Cardiac muscle cell (in vitro differentiated cells and primary cell): ENCODE data around the gene UQCC3. TPM values are rescaled to one million over a fixed set of nuclear protein-coding genes. Genes with fewer than 3 reads are reported as not detected.

Source experiments
- DNase-seq, 2 donors: peaks; one replicate each; pipeline versions ENCODE4 v3.0.0 to v3.0.0-alpha.2; 2010 to 2017; ENCODE audit warnings: low read depth in 1 of 2, low spot score in 1 of 2
- H3K27ac ChIP-seq: fragments of 200-600 bp; sonication (generic); 2 replicates; pipeline ENCODE4 v1.5.1; 2016
- H3K27me3 ChIP-seq: fragments of 200-600 bp; sonication (generic); 2 replicates; pipeline ENCODE4 v1.6.0; 2016; ENCODE audit warnings: control low read depth
- H3K36me3 ChIP-seq: fragments of 200-600 bp; sonication (generic); 2 replicates; pipeline ENCODE4 v1.5.1; 2016; ENCODE audit warnings: control low read depth
- H3K4me1 ChIP-seq: fragments of 200-600 bp; sonication (generic); 2 replicates; pipeline ENCODE4 v1.8.1; 2017; ENCODE audit warnings: low read depth, mild to moderate bottlenecking, mixed run types
- H3K4me3 ChIP-seq: fragments of 200-600 bp; sonication (generic); 2 replicates; pipeline ENCODE4 v1.5.1; 2016; ENCODE audit warnings: mild to moderate bottlenecking
- H3K9me3 ChIP-seq: fragments of 200-600 bp; sonication (generic); 2 replicates; pipeline ENCODE4 v1.5.1; 2017; ENCODE audit warnings: low read depth, mild to moderate bottlenecking, control low read depth
- polyA plus RNA-seq: library from polyadenylated mRNA; unstranded; fragments of >200 nt; fragmentation: Nextera tagmentation; extraction: Ambion mirVana; gene quantifications from 2 replicates; pipeline ENCODE4 v1.2.1, GENCODE V29; 2016
- total RNA-seq: library from RNA; depleted of rRNA; stranded (reverse); fragments of >200 nt; gene quantifications from 2 replicates; pipeline ENCODE4 v1.2.3, GENCODE V29; 2016
- TF ChIP-seq, protein P1 (sequence below): IDR thresholded peaks from 2 replicates; pipeline ENCODE4 v1.5.1; 2012; ENCODE audit warnings: low read depth, mild to moderate bottlenecking, low read length

Gene UQCC3
- total and polyA plus RNA-seq, 2 experiments from 2014 or later: 13.0 to 32.3 TPM

GRCh38 chr11:62664405-62665074 lies 6.9 kb upstream of the UQCC3 start:
- H3K4me3 ChIP-seq: peak overlapping the region; percentile 67
- peaks cover 14% of the 10 kb centered on the region for H3K4me1 ChIP-seq
- no peaks in the 10 kb centered on the region for H3K9me3 ChIP-seq
- H3K27ac ChIP-seq: peak overlapping the region; percentile 89
- H3K27me3 ChIP-seq: no peaks in the 10 kb centered on the region
- peak; percentile 57 to 75 for DNase-seq
- peaks cover 2% of the 10 kb centered on the region for H3K36me3 ChIP-seq
- TF ChIP-seq, protein P1, sequence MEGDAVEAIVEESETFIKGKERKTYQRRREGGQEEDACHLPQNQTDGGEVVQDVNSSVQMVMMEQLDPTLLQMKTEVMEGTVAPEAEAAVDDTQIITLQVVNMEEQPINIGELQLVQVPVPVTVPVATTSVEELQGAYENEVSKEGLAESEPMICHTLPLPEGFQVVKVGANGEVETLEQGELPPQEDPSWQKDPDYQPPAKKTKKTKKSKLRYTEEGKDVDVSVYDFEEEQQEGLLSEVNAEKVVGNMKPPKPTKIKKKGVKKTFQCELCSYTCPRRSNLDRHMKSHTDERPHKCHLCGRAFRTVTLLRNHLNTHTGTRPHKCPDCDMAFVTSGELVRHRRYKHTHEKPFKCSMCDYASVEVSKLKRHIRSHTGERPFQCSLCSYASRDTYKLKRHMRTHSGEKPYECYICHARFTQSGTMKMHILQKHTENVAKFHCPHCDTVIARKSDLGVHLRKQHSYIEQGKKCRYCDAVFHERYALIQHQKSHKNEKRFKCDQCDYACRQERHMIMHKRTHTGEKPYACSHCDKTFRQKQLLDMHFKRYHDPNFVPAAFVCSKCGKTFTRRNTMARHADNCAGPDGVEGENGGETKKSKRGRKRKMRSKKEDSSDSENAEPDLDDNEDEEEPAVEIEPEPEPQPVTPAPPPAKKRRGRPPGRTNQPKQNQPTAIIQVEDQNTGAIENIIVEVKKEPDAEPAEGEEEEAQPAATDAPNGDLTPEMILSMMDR: no peak

GRCh38 chr11:62665075-62665598 lies 6.3 kb upstream of the UQCC3 start, which contains the start of the genes C11orf98 and CSKMT:
TSS of gene C11orf98 (minus strand) at chr11:62665210. CDS start at chr11:62665169, 41 bp downstream.
TSS of gene CSKMT (plus strand) at chr11:62665312. CDS start at chr11:62665880, 568 bp downstream.
- TF ChIP-seq, protein P1: no peak
- H3K36me3 ChIP-seq: peaks cover 2% of the 10 kb centered on the region
- no peaks in the 10 kb centered on the region for H3K9me3 ChIP-seq
- peak within 1 kb of the TSS; percentile 89 for H3K27ac ChIP-seq
- peaks cover 14% of the 10 kb centered on the region for H3K4me1 ChIP-seq
- no peaks in the 10 kb centered on the region for H3K27me3 ChIP-seq
- peak within 1 kb of the TSS; percentile 67 for H3K4me3 ChIP-seq
- DNase-seq: peak; percentile 94 to 96

GRCh38 chr11:62665599-62666258 lies 5.7 kb upstream of the UQCC3 start:
- no peaks in the 10 kb centered on the region for H3K9me3 ChIP-seq
- peak overlapping the region; percentile 67 for H3K4me3 ChIP-seq
- TF ChIP-seq, protein P1: no peak
- H3K27ac ChIP-seq: peak overlapping the region; percentile 89
- H3K4me1 ChIP-seq: peaks cover 15% of the 10 kb centered on the region
- no peaks in the 10 kb centered on the region for H3K27me3 ChIP-seq
- peak; percentile 78 to 79 for DNase-seq
- H3K36me3 ChIP-seq: peaks cover 2% of the 10 kb centered on the region

DNA sequence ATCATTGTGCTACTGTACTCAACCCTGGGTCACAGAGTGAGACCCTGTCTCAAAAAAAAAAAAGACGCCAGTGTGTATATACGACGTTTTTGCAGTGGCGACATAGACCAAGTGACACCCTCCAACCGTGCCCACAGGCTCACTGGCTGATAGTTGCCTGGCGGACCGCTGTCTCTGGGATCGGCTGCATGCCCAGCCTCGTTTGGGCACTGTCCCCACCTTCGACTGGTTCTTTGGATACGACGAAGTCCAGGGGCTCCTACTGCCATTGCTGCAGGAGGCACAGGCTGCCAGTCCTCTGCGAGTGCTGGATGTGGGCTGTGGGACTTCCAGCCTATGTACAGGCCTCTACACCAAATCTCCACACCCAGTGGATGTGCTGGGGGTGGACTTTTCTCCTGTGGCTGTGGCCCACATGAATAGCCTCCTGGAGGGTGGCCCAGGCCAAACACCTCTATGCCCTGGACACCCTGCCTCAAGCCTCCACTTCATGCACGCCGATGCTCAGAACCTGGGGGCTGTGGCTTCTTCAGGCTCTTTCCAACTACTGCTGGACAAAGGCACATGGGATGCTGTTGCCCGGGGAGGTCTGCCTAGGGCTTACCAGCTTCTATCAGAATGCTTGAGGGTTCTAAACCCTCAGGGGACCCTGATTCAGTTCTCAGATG lies 5.1 kb upstream of the UQCC3 start:
- peaks cover 18% of the 10 kb centered on the region for H3K4me1 ChIP-seq
- H3K9me3 ChIP-seq: no peaks in the 10 kb centered on the region
- TF ChIP-seq, protein P1: no peak
- DNase-seq: no peak
- H3K36me3 ChIP-seq: peaks cover 2% of the 10 kb centered on the region
- peak overlapping the region; percentile 67 for H3K4me3 ChIP-seq
- H3K27me3 ChIP-seq: no peaks in the 10 kb centered on the region
- peak overlapping the region; percentile 89 for H3K27ac ChIP-seq

DNA sequence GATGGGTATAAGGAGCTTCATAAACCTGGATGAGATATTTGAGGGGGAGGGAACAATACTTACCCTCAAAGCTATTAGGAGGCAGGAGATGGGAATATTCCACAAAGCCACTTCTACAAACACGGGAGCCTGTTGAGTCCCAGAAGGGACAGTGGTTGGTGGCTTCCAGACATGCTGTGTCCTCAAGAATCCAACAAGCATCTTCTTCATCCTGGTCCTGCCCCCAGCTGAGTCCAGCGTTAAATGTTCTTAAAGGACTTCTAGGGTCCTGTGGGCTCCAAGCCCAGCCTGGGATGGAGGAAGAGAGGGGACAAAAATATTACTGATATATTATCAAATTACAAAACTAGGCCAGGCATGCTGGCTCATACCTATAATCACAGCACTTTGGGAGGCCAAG lies 4.0 kb upstream of the UQCC3 start:
- H3K9me3 ChIP-seq: no peaks in the 10 kb centered on the region
- peaks cover 2% of the 10 kb centered on the region for H3K36me3 ChIP-seq
- DNase-seq: no peak
- no peak overlapping the region for H3K4me3 ChIP-seq
- no peak overlapping the region for H3K27ac ChIP-seq
- H3K27me3 ChIP-seq: no peaks in the 10 kb centered on the region
- TF ChIP-seq, protein P1: no peak
- H3K4me1 ChIP-seq: peaks cover 18% of the 10 kb centered on the region
